Stimulated activated naive CD8-positive, alpha-beta T cell treated with anti-CD3 and anti-CD28 coated beads, Interleukin-15, amount 100 ng/mL, for 72 hours (primary cell): Measurements from ENCODE around the gene IL17B.

Experiments
- ATAC-seq: fragments of 150-1000 bp; cut with Tn5 transposase; 2 replicates; pipeline ENCODE4 v1.10.0; 2021; ENCODE audit warnings: mild to moderate bottlenecking, moderate library complexity
- DNase-seq, 2 donors: peaks; one replicate each; pipeline ENCODE4 v3.0.0; 2021 to 2022
- H3K27ac Mint-ChIP-seq, 2 donors: one replicate each; pipeline ENCODE4 v1.8.0; 2022; ENCODE audit warnings: mild to moderate bottlenecking in 2 of 2, mixed read lengths in 2 of 2, moderate library complexity in 2 of 2
- H3K27me3 Mint-ChIP-seq: one replicate; pipeline ENCODE4 v1.8.0; 2022; ENCODE audit warnings: mixed read lengths
- H3K4me1 Mint-ChIP-seq: one replicate; pipeline ENCODE4 v1.8.0; 2022; ENCODE audit warnings: mild to moderate bottlenecking, mixed read lengths
- H3K4me3 Mint-ChIP-seq, 2 donors: one replicate each; pipeline ENCODE4 v1.8.0; 2022; ENCODE audit warnings: mild to moderate bottlenecking in 2 of 2, mixed read lengths in 2 of 2, moderate library complexity in 1 of 2
- H3K9me3 Mint-ChIP-seq, 2 donors: one replicate each; pipeline ENCODE4 v1.8.0; 2022; ENCODE audit warnings: mixed read lengths in 2 of 2

IL17B gene

DNA sequence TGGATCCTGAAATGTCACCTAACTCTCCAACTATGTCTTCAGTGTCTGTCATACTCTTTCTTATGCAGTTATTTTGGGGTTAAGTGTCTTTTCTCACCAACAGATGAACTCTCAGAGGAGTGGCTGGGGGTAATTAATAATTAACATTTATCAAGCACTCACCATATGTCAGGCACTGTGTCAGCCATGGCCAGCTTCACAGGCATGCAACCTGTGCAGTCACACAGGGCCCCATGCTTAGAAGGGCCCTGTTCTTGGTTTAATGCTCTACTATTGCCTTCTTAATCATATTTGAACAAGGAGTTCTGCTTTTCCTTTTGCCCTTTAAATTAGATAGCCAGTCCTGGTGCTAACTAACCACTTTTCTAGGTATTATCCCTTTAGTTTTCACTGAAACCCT is 37.2 kb downstream of the IL17B start:
- H3K4me1 Mint-ChIP-seq: peaks cover 23% of the 10 kb centered on the region
- H3K27me3 Mint-ChIP-seq: no peaks in the 10 kb centered on the region
- DNase-seq (no peak), ATAC-seq (no peak)
- no peak overlapping the region for H3K4me3 Mint-ChIP-seq
- H3K27ac Mint-ChIP-seq: no peak overlapping the region
- no peaks in the 10 kb centered on the region for H3K9me3 Mint-ChIP-seq

DNA sequence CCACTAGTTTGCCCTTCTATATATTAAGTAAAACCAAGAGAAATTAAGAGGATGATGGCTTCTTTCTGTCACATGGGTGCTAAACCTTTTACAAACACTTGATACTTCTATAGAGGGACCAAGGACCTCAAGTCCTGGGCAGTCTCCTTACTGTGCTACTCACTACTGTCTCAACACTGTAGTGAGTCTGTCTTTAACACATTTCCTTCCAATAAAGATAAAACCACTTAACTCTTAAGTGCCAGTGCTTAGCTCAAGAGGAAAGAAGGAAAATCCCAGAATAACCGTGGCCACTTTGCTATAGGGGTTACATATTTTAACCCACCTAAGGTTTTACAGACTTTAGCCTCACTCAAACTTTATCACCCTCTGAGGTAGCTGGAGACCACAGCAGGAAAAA is 38.2 kb downstream of the IL17B start:
- Mint-ChIP-seq H3K27me3 (no peaks in the 10 kb centered on the region), H3K9me3 (no peaks in the 10 kb centered on the region), H3K27ac (no peak overlapping the region), H3K4me1 (peaks cover 21% of the 10 kb centered on the region), H3K4me3 (no peak overlapping the region)
- DNase-seq (no peak), ATAC-seq (no peak)

GRCh38 chr5:149338364-149338763 is 40.7 kb downstream of the IL17B start:
- DNase-seq (no peak), ATAC-seq (no peak)
- no peaks in the 10 kb centered on the region for H3K9me3 Mint-ChIP-seq
- no peak overlapping the region for H3K4me3 Mint-ChIP-seq
- peaks cover 2% of the 10 kb centered on the region for H3K4me1 Mint-ChIP-seq
- H3K27ac Mint-ChIP-seq: no peak overlapping the region
- H3K27me3 Mint-ChIP-seq: no peaks in the 10 kb centered on the region

DNA sequence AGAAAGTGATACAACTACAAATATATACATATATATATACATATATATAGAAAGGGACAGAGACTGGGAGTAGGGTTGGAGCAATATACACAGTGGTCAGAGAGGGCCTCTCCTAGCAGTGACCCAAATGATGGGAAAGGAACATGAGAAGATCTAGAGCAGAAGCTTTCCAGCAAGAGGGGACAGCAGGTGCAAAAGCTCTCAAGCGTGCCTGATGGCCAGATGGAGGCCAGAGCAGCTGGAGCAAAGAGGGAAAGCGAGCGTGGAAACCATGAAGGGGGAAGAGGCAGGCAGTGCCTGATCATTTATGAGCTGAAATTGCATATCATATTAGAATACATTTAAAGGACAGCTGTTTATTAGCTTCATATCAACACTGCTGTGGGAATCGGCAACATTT is 41.4 kb downstream of the IL17B start:
- Mint-ChIP-seq H3K9me3 (no peaks in the 10 kb centered on the region), H3K27ac (no peak overlapping the region), H3K4me3 (no peak overlapping the region), H3K27me3 (no peaks in the 10 kb centered on the region), H3K4me1 (no peaks in the 10 kb centered on the region)
- no peak for DNase-seq
- ATAC-seq: no peak

DNA sequence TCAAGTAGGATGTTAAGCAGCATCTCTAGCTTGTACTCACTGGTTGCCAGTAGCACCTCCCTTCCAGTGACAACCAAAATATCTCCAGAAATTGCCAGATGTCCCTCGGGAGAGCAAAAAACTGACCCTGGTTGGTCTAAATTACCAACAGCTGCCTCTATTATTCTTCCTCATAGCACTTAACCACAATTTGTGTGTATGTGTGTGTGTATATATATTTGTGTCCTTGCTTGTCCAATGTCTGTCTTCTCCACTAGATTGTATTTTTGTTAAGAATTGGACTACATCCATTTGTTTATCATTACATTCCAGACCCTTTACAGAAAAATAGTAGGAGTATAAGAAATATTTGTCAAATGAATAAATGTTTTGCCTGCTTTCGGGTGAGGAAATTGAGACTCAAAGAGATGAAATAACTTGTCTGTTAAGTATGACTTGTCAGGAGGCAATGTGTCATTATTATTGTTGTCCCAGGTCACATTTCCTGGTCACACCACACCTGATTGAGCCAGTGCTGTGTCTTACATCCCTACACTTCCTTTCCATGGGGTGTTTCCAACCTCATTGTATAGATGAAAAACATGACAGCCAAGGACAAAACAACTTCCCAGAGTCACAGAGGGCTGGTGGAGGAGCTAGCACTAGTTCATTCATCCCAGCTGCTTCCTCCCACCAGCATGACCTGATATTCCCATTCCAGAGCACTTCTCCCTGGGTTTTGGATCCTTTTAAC is 45.2 kb downstream of the IL17B start:
- H3K9me3 Mint-ChIP-seq: no peaks in the 10 kb centered on the region
- ATAC-seq (no peak), DNase-seq (no peak)
- no peaks in the 10 kb centered on the region for H3K4me1 Mint-ChIP-seq
- H3K4me3 Mint-ChIP-seq: no peak overlapping the region
- H3K27ac Mint-ChIP-seq: no peak overlapping the region
- H3K27me3 Mint-ChIP-seq: no peaks in the 10 kb centered on the region

DNA sequence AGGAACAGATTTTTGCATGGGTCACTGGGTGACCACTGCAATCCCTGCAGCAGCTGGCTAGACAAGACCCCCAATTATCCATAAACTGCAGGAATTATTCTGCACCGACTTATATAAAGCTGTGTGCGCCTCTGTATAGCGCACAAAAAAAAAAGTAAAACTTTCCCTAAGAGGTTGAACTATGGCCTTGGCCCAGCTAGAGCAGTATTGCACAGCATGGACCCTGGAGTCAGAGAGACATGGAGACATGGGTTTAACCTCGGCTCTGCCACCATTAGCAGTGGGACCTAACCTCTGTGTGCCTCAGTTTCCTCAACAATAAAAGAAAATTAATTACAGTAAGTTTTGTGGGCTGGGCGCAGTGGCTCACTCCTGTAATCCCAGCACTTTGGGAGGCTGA is 50.9 kb downstream of the IL17B start:
- no peak for DNase-seq
- no peak overlapping the region for H3K4me3 Mint-ChIP-seq
- no peaks in the 10 kb centered on the region for H3K27me3 Mint-ChIP-seq
- H3K9me3 Mint-ChIP-seq: no peaks in the 10 kb centered on the region
- no peak for ATAC-seq
- no peaks in the 10 kb centered on the region for H3K4me1 Mint-ChIP-seq
- H3K27ac Mint-ChIP-seq: no peak overlapping the region

GRCh38 chr5:149326611-149327010 is 52.5 kb downstream of the IL17B start:
- ATAC-seq: no peak
- no peak for DNase-seq
- Mint-ChIP-seq H3K4me1 (no peaks in the 10 kb centered on the region), H3K4me3 (no peak overlapping the region), H3K9me3 (no peaks in the 10 kb centered on the region), H3K27ac (no peak overlapping the region), H3K27me3 (no peaks in the 10 kb centered on the region)

GRCh38 chr5:149325894-149326293 is 53.2 kb downstream of the IL17B start:
- Mint-ChIP-seq H3K4me3 (no peak overlapping the region), H3K4me1 (no peaks in the 10 kb centered on the region), H3K27me3 (no peaks in the 10 kb centered on the region), H3K27ac (no peak overlapping the region), H3K9me3 (no peaks in the 10 kb centered on the region)
- no peak for ATAC-seq
- DNase-seq: no peak

- Mint-ChIP-seq H3K27ac (peak overlapping the region in 1 of 2 donors; percentile 46), H3K4me3 (no peak overlapping the region), H3K9me3 (no peaks in the 10 kb centered on the region), H3K4me1 (no peaks in the 10 kb centered on the region), H3K27me3 (no peaks in the 10 kb centered on the region)
- no peak for ATAC-seq
- DNase-seq: no peak
These were observed 53.8 kb downstream of the IL17B start for GRCh38 chr5:149325166-149325735.

GRCh38 chr5:149324641-149325040 is 54.5 kb downstream of the IL17B start:
- Mint-ChIP-seq H3K4me3 (no peak overlapping the region), H3K4me1 (no peaks in the 10 kb centered on the region), H3K27ac (peak overlapping the region in 1 of 2 donors; percentile 62), H3K27me3 (no peaks in the 10 kb centered on the region), H3K9me3 (no peaks in the 10 kb centered on the region)
- no peak for ATAC-seq
- DNase-seq: no peak
